HEK293 (cell line): Measurements from ENCODE around the gene ALOX15B.

Experiments
- BCL6B ChIP-seq: fragments of 450-650 bp; formaldehyde crosslinking; IDR thresholded peaks from 2 replicates; pipeline ENCODE4 v1.5.1; 2017; ENCODE audit warnings: missing biosample characterization, missing genetic modification characterization
- HOXA7 ChIP-seq: sonication (generic); formaldehyde crosslinking; IDR thresholded peaks from 2 replicates; pipeline ENCODE4 v1.8.1; 2022; ENCODE audit warnings: missing genetic modification reagents, borderline replicate concordance
- HOXC10 ChIP-seq: sonication (generic); formaldehyde crosslinking; IDR thresholded peaks from 2 replicates; pipeline ENCODE4 v1.8.1; 2023; ENCODE audit warnings: mild to moderate bottlenecking, missing genetic modification reagents
- OVOL3 ChIP-seq: fragments of 450-650 bp; formaldehyde crosslinking; IDR thresholded peaks from 2 replicates; pipeline ENCODE4 v1.5.1; 2016; ENCODE audit warnings: missing biosample characterization, missing genetic modification characterization
- PBX3 ChIP-seq: sonication (generic); formaldehyde crosslinking; IDR thresholded peaks from 2 replicates; pipeline ENCODE4 v1.8.1; 2022; ENCODE audit warnings: mild to moderate bottlenecking, moderate library complexity, missing genetic modification reagents
- SP2 ChIP-seq: fragments of 450-650 bp; formaldehyde crosslinking; IDR thresholded peaks from 2 replicates; pipeline ENCODE4 v1.5.1; 2016; ENCODE audit warnings: missing biosample characterization, missing genetic modification characterization
- TCF7L2 ChIP-seq: IDR thresholded peaks from 2 replicates; pipeline ENCODE4 v1.6.1; 2011; ENCODE audit warnings: low read depth, mild to moderate bottlenecking, inconsistent platforms, low read length, moderate library complexity, borderline replicate concordance
- ZBTB11 ChIP-seq: fragments of 450-650 bp; formaldehyde crosslinking; conservative IDR thresholded peaks from 2 replicates; pipeline ENCODE4 v1.5.1; 2016; ENCODE audit warnings: low read depth, missing biosample characterization, missing genetic modification characterization
- ZBTB20 ChIP-seq: fragments of 450-650 bp; formaldehyde crosslinking; IDR thresholded peaks from 2 replicates; pipeline ENCODE4 v1.5.1; 2016; ENCODE audit warnings: missing biosample characterization, missing genetic modification characterization
- ZBTB7A ChIP-seq: fragments of 450-650 bp; formaldehyde crosslinking; IDR thresholded peaks from 2 replicates; pipeline ENCODE4 v1.5.1; 2016; ENCODE audit warnings: low read depth, missing biosample characterization, missing genetic modification characterization
- ZBTB8A ChIP-seq: fragments of 450-650 bp; formaldehyde crosslinking; IDR thresholded peaks from 2 replicates; pipeline ENCODE4 v1.5.1; 2016; ENCODE audit warnings: missing biosample characterization, missing genetic modification characterization
- ZFHX2 ChIP-seq: fragments of 450-650 bp; formaldehyde crosslinking; conservative IDR thresholded peaks from 2 replicates; pipeline ENCODE4 v1.5.1; 2016; ENCODE audit warnings: missing biosample characterization, missing genetic modification characterization
- ZFP69B ChIP-seq: fragments of 450-650 bp; formaldehyde crosslinking; IDR thresholded peaks from 2 replicates; pipeline ENCODE4 v1.5.1; 2016; ENCODE audit warnings: missing biosample characterization, missing genetic modification characterization
- ZNF114 ChIP-seq: fragments of 450-650 bp; formaldehyde crosslinking; IDR thresholded peaks from 2 replicates; pipeline ENCODE4 v1.5.0; 2017; ENCODE audit warnings: missing biosample characterization, missing genetic modification characterization
- ZNF155 ChIP-seq: fragments of 450-650 bp; formaldehyde crosslinking; IDR thresholded peaks from 2 replicates; pipeline ENCODE4 v1.5.1; 2016; ENCODE audit warnings: missing biosample characterization, missing genetic modification characterization
- ZNF223 ChIP-seq: fragments of 450-650 bp; formaldehyde crosslinking; IDR thresholded peaks from 2 replicates; pipeline ENCODE4 v1.5.1; 2016; ENCODE audit warnings: missing biosample characterization, missing genetic modification characterization
- ZNF23 ChIP-seq: fragments of 450-650 bp; formaldehyde crosslinking; IDR thresholded peaks from 2 replicates; pipeline ENCODE4 v1.5.1; 2016; ENCODE audit warnings: missing biosample characterization, missing genetic modification characterization, borderline replicate concordance
- ZNF324 ChIP-seq: fragments of 450-650 bp; formaldehyde crosslinking; IDR thresholded peaks from 2 replicates; pipeline ENCODE4 v1.5.1; 2016; ENCODE audit warnings: missing biosample characterization, missing genetic modification characterization
- ZNF350 ChIP-seq: fragments of 450-650 bp; formaldehyde crosslinking; IDR thresholded peaks from 2 replicates; pipeline ENCODE4 v1.5.0; 2017; ENCODE audit warnings: missing biosample characterization, mild to moderate bottlenecking, missing genetic modification characterization
- ZNF426 ChIP-seq: fragments of 450-650 bp; formaldehyde crosslinking; IDR thresholded peaks from 2 replicates; pipeline ENCODE4 v1.5.1; 2017; ENCODE audit warnings: missing biosample characterization, missing genetic modification characterization, mild to moderate bottlenecking, inconsistent platforms, moderate library complexity
- ZNF514 ChIP-seq: fragments of 450-650 bp; formaldehyde crosslinking; IDR thresholded peaks from 2 replicates; pipeline ENCODE4 v1.5.1; 2016; ENCODE audit warnings: missing biosample characterization, missing genetic modification characterization
- ZNF529 ChIP-seq: fragments of 450-650 bp; formaldehyde crosslinking; IDR thresholded peaks from 2 replicates; pipeline ENCODE4 v1.5.1; 2017; ENCODE audit warnings: missing genetic modification characterization, missing biosample characterization; ENCODE audit not compliant: insufficient replicate concordance
- ZNF610 ChIP-seq: fragments of 450-650 bp; formaldehyde crosslinking; IDR thresholded peaks from 2 replicates; pipeline ENCODE4 v1.5.1; 2016; ENCODE audit warnings: missing biosample characterization, missing genetic modification characterization, borderline replicate concordance
- ZNF621 ChIP-seq: fragments of 450-650 bp; formaldehyde crosslinking; IDR thresholded peaks from 2 replicates; pipeline ENCODE4 v1.5.1; 2017; ENCODE audit warnings: missing biosample characterization, missing genetic modification characterization
- ZNF670 ChIP-seq: fragments of 450-650 bp; formaldehyde crosslinking; IDR thresholded peaks from 2 replicates; pipeline ENCODE4 v1.5.1; 2016; ENCODE audit warnings: missing biosample characterization, missing genetic modification characterization, low read depth
- ZNF701 ChIP-seq: fragments of 450-650 bp; formaldehyde crosslinking; IDR thresholded peaks from 2 replicates; pipeline ENCODE4 v1.5.1; 2016; ENCODE audit warnings: missing biosample characterization, missing genetic modification characterization
- ZNF777 ChIP-seq: fragments of 450-650 bp; formaldehyde crosslinking; IDR thresholded peaks from 2 replicates; pipeline ENCODE4 v1.5.1; 2017; ENCODE audit warnings: missing biosample characterization, missing genetic modification characterization, borderline replicate concordance
- ZNF830 ChIP-seq: fragments of 450-650 bp; IDR thresholded peaks from 2 replicates; pipeline ENCODE4 v1.5.0; 2018; ENCODE audit warnings: missing biosample characterization, missing genetic modification characterization, low read depth, mild to moderate bottlenecking, moderate library complexity
- TF ChIP-seq, protein P1 (sequence below): fragments of 450-650 bp; formaldehyde crosslinking; IDR thresholded peaks from 2 replicates; pipeline ENCODE4 v1.5.1; 2016; ENCODE audit warnings: missing biosample characterization, missing genetic modification characterization, borderline replicate concordance
- TF ChIP-seq, protein P2 (sequence below): fragments of 450-650 bp; formaldehyde crosslinking; IDR thresholded peaks from 2 replicates; pipeline ENCODE4 v1.5.1; 2016; ENCODE audit warnings: missing biosample characterization, missing genetic modification characterization, borderline replicate concordance

The ALOX15B gene

DNA sequence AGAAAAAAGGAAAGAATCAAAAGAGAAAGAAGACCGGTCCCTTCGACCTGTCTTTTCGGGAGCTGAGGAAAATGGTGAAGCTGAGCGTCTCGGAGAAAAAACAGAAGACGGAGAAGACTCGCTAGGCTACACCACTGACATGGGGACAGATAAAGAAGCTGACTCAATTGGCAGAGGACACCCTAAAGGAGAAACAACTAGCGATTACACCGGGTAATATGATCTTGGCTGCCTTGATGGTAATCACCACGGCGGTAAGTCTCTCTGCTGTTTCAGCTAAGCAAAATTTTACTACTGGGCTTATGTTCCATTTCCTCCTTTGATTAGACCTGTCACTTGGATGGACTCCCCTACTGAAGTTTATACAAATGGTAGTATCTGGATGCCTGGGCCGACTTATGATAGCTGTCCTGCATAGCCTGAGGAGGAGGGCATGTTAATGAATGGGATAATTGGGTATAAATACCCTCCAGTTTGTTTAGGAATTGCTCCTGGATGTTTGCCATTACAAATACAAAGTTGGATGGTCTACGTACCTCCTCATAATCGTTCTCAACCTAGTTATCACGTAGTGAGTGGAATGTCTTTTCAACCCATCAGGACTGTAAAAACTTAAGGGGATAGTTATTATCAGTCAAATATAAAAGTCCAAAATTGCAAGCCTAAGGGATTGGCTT lies 24.1 kb downstream of the ALOX15B start (continued):
- TF ChIP-seq ZNF777 (tag by site-specific recombination) (no peak), ZNF529 (tag by site-specific recombination) (no peak), ZBTB11 (tag by site-specific recombination) (no peak), PBX3 (CRISPR knock-in tag) (no peak), ZNF701 (no peak), ZNF514 (tag by site-specific recombination) (no peak), ZNF223 (tag by site-specific recombination) (no peak), OVOL3 (tag by site-specific recombination) (peak; percentile 20; the same call in 1 of the 2 replicates), SP2 (tag by site-specific recombination) (no peak), ZNF610 (tag by site-specific recombination) (no peak), TCF7L2 (no peak), ZNF830 (tag by site-specific recombination) (no peak), ZBTB8A (tag by site-specific recombination) (0 out of 2 replicates have a peak, but pooled peaks have one; percentile 26), ZNF670 (tag by site-specific recombination) (no peak), ZNF350 (no peak), ZNF324 (tag by site-specific recombination) (no peak), ZNF114 (tag by site-specific recombination) (no peak), ZFP69B (tag by site-specific recombination) (no peak), ZBTB7A (no peak), HOXA7 (CRISPR knock-in tag) (no peak), ZNF23 (tag by site-specific recombination) (no peak), ZNF426 (tag by site-specific recombination) (no peak), HOXC10 (no peak), BCL6B (tag by site-specific recombination) (no peak), ZBTB20 (tag by site-specific recombination) (no peak), ZNF621 (tag by site-specific recombination) (no peak), ZNF155 (tag by site-specific recombination) (no peak), ZFHX2 (tag by site-specific recombination) (no peak)
- TF ChIP-seq, protein P1, sequence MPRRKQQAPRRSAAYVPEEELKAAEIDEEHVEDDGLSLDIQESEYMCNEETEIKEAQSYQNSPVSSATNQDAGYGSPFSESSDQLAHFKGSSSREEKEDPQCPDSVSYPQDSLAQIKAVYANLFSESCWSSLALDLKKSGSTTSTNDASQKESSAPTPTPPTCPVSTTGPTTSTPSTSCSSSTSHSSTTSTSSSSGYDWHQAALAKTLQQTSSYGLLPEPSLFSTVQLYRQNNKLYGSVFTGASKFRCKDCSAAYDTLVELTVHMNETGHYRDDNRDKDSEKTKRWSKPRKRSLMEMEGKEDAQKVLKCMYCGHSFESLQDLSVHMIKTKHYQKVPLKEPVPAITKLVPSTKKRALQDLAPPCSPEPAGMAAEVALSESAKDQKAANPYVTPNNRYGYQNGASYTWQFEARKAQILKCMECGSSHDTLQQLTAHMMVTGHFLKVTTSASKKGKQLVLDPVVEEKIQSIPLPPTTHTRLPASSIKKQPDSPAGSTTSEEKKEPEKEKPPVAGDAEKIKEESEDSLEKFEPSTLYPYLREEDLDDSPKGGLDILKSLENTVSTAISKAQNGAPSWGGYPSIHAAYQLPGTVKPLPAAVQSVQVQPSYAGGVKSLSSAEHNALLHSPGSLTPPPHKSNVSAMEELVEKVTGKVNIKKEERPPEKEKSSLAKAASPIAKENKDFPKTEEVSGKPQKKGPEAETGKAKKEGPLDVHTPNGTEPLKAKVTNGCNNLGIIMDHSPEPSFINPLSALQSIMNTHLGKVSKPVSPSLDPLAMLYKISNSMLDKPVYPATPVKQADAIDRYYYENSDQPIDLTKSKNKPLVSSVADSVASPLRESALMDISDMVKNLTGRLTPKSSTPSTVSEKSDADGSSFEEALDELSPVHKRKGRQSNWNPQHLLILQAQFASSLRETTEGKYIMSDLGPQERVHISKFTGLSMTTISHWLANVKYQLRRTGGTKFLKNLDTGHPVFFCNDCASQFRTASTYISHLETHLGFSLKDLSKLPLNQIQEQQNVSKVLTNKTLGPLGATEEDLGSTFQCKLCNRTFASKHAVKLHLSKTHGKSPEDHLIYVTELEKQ (tag by site-specific recombination), result 0 out of 2 replicates have a peak, but pooled peaks have one; percentile 51
- TF ChIP-seq, protein P2, sequence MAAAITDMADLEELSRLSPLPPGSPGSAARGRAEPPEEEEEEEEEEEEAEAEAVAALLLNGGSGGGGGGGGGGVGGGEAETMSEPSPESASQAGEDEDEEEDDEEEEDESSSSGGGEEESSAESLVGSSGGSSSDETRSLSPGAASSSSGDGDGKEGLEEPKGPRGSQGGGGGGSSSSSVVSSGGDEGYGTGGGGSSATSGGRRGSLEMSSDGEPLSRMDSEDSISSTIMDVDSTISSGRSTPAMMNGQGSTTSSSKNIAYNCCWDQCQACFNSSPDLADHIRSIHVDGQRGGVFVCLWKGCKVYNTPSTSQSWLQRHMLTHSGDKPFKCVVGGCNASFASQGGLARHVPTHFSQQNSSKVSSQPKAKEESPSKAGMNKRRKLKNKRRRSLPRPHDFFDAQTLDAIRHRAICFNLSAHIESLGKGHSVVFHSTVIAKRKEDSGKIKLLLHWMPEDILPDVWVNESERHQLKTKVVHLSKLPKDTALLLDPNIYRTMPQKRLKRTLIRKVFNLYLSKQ, result no peak
